Activated B cell treated with CpG ODN at 0.5 μM for 24 hours (primary cell): ENCODE data around the gene ODC1. TPM values are rescaled to one million over a fixed set of nuclear protein-coding genes. Genes with fewer than 3 reads are reported as not detected.
"Not testable (repeated sequence)": the region's sequence is repeated elsewhere in the genome, so short reads cannot be mapped to it uniquely, and the experiment has no call there.

Experiments
- ATAC-seq: fragments of 200-7000 bp; cut with Tn5 transposase; one replicate; pipeline ENCODE4 v1.10.0; 2021; ENCODE audit warnings: low read depth, mild to moderate bottlenecking, moderate library complexity
- CTCF ChIA-PET: fragments of 350-600 bp; sonication (Branson Sonifier 250); formaldehyde crosslinking; loops from one replicate; lab custom pipeline; 2021; ENCODE audit warnings: antibody characterized with exemption; lab: Charles Lee
- POLR2A ChIA-PET: fragments of 350-600 bp; sonication (Branson Sonifier 250); formaldehyde crosslinking; loops from one replicate; lab custom pipeline; 2021; ENCODE audit warnings: antibody characterized with exemption; lab: Charles Lee
- DNase-seq: peaks from one replicate; pipeline ENCODE4 v3.0.0; 2022
- H3K27ac Mint-ChIP-seq: one replicate; pipeline ENCODE4 v1.8.0; 2020; ENCODE audit warnings: mixed read lengths
- H3K27me3 Mint-ChIP-seq: one replicate; pipeline ENCODE4 v1.8.0; 2021; ENCODE audit warnings: mixed read lengths
- H3K36me3 Mint-ChIP-seq: one replicate; pipeline ENCODE4 v1.8.0; 2021; ENCODE audit warnings: low read depth, mixed read lengths
- H3K4me1 Mint-ChIP-seq: one replicate; pipeline ENCODE4 v1.8.0; 2021; ENCODE audit warnings: mixed read lengths
- H3K4me3 Mint-ChIP-seq: one replicate; pipeline ENCODE4 v1.8.0; 2020; ENCODE audit warnings: mild to moderate bottlenecking, mixed read lengths
- H3K9me3 Mint-ChIP-seq: one replicate; pipeline ENCODE4 v1.8.0; 2020; ENCODE audit warnings: mixed read lengths
- CTCF ChIP-seq: fragments of 200-600 bp; IDR thresholded peaks from one replicate; pipeline ENCODE4 v1.8.0; 2022; ENCODE audit warnings: antibody characterized with exemption, mild to moderate bottlenecking
- intact Hi-C: fragments of 100-400 bp; cut with micrococcal nuclease; formaldehyde crosslinking; loops from one replicate; pipeline ENCODE4 v1.15.1; 2024
- total RNA-seq: library from RNA; stranded (reverse); gene quantifications from 2 replicates; pipeline ENCODE4 v1.2.3, GENCODE V29; 2022

ODC1 gene
- total RNA-seq, 1 donor from 2014 or later = 192 TPM

- TF ChIP-seq CTCF = no peak
- peaks cover 42% of the 10 kb centered on the region for H3K36me3 Mint-ChIP-seq
- ChIA-PET CTCF (interaction anchor here (0.8 to 4.3 kb wide), 5 partner anchors 11 to 322 kb away, joined by 3 to 23 read pairs (median 9); no protein-coding TSS in a partner anchor), POLR2A (interaction anchor here (0.9 to 5.3 kb wide), 11 partner anchors 11 to 816 kb away, joined by 3 to 70 read pairs (median 7); partner anchors contain the start of genes HPCAL1, KLF11, NOL10 and TAF1B)
- no peaks in the 10 kb centered on the region for H3K27me3 Mint-ChIP-seq
- peaks cover 47% of the 10 kb centered on the region for H3K4me1 Mint-ChIP-seq
- ATAC-seq (no peak), DNase-seq (no peak)
- H3K9me3 Mint-ChIP-seq = no peaks in the 10 kb centered on the region
- peak overlapping the region; percentile 80 for H3K27ac Mint-ChIP-seq
- H3K4me3 Mint-ChIP-seq = peak overlapping the region; percentile 88
- intact Hi-C loops = loop anchor here (5.0 to 10.0 kb wide), 3 partner anchors 889 to 1306 kb away; partner anchors contain the start of gene ADAM17
These were observed 1.5 kb downstream of the ODC1 start for GRCh38 chr2:10446631-10447030.

GRCh38 chr2:10444463-10444862, 3.7 kb downstream of the ODC1 start:
- intact Hi-C loops = loop anchor here (2.0 to 10.0 kb wide), 2 partner anchors 224 to 1140 kb away; no protein-coding TSS in a partner anchor
- Mint-ChIP-seq H3K9me3 (no peaks in the 10 kb centered on the region), H3K27me3 (no peaks in the 10 kb centered on the region), H3K4me1 (peaks cover 42% of the 10 kb centered on the region), H3K27ac (peak overlapping the region; percentile 80), H3K4me3 (peak overlapping the region; percentile 88), H3K36me3 (peaks cover 63% of the 10 kb centered on the region)
- no peak for TF ChIP-seq CTCF
- CTCF ChIA-PET = interaction anchor here (1.1 to 3.1 kb wide), 5 partner anchors 12 to 460 kb away, joined by 3 to 23 read pairs (median 6); no protein-coding TSS in a partner anchor
- POLR2A ChIA-PET = interaction anchor here (0.7 to 2.1 kb wide), 7 partner anchors 9 to 416 kb away, joined by 3 to 21 read pairs (median 5); partner anchors contain the start of gene PDIA6
- ATAC-seq (no peak), DNase-seq (no peak)

GRCh38 chr2:10442469-10443126, 5.5 kb downstream of the ODC1 start:
- H3K9me3 Mint-ChIP-seq, H3K27me3 Mint-ChIP-seq, H3K4me3 Mint-ChIP-seq, ATAC-seq, POLR2A ChIA-PET, DNase-seq, H3K27ac Mint-ChIP-seq: not testable (repeated sequence)
- Mint-ChIP-seq H3K36me3 (peaks cover 79% of the 10 kb centered on the region), H3K4me1 (peaks cover 37% of the 10 kb centered on the region)
- intact Hi-C loops = loop anchor here (10.0 kb wide), 1 partner anchor 1142 kb away; no protein-coding TSS in a partner anchor
- CTCF ChIA-PET = interaction anchor here (0.6 to 1.5 kb wide), 2 partner anchors 33 to 370 kb away, joined by 3 read pairs; no protein-coding TSS in a partner anchor

GRCh38 chr2:10441948-10442347, 6.2 kb downstream of the ODC1 start:
- intact Hi-C loops = loop anchor here (10.0 kb wide), 1 partner anchor 1143 kb away; no protein-coding TSS in a partner anchor
- no peaks in the 10 kb centered on the region for H3K9me3 Mint-ChIP-seq
- DNase-seq (no peak), ATAC-seq (no peak)
- H3K4me3 Mint-ChIP-seq = no peak overlapping the region
- no peak overlapping the region for H3K27ac Mint-ChIP-seq
- H3K27me3 Mint-ChIP-seq = no peaks in the 10 kb centered on the region
- POLR2A ChIA-PET = no interaction called here
- no peak for TF ChIP-seq CTCF
- CTCF ChIA-PET = interaction anchor here (0.6 to 1.5 kb wide), 2 partner anchors 32 to 370 kb away, joined by 3 read pairs; no protein-coding TSS in a partner anchor
- H3K36me3 Mint-ChIP-seq = peaks cover 77% of the 10 kb centered on the region
- H3K4me1 Mint-ChIP-seq = peaks cover 32% of the 10 kb centered on the region

GRCh38 chr2:10440736-10441135, 7.4 kb downstream of the ODC1 start:
- CTCF ChIA-PET = no interaction called here
- no peak for TF ChIP-seq CTCF
- intact Hi-C loops = loop anchor here (10.0 kb wide), 1 partner anchor 1144 kb away; no protein-coding TSS in a partner anchor
- Mint-ChIP-seq H3K27ac (no peak overlapping the region), H3K4me3 (no peak overlapping the region), H3K9me3 (no peaks in the 10 kb centered on the region), H3K36me3 (peaks cover 77% of the 10 kb centered on the region), H3K4me1 (peaks cover 23% of the 10 kb centered on the region), H3K27me3 (no peaks in the 10 kb centered on the region)
- POLR2A ChIA-PET = interaction anchor here (1.5 kb wide), 1 partner anchor 8 kb away, joined by 5 read pairs; the partner anchor contains the start of gene ODC1
- no peak for ATAC-seq
- DNase-seq = no peak
